ENCODE data around the gene SAMD7. TPM values are rescaled to one million over a fixed set of nuclear protein-coding genes. Genes with fewer than 3 reads are reported as not detected.

Gene SAMD7
- total RNA-seq, 2 experiments from 2014 or later, result 0.93 to 1.1 TPM

DNA sequence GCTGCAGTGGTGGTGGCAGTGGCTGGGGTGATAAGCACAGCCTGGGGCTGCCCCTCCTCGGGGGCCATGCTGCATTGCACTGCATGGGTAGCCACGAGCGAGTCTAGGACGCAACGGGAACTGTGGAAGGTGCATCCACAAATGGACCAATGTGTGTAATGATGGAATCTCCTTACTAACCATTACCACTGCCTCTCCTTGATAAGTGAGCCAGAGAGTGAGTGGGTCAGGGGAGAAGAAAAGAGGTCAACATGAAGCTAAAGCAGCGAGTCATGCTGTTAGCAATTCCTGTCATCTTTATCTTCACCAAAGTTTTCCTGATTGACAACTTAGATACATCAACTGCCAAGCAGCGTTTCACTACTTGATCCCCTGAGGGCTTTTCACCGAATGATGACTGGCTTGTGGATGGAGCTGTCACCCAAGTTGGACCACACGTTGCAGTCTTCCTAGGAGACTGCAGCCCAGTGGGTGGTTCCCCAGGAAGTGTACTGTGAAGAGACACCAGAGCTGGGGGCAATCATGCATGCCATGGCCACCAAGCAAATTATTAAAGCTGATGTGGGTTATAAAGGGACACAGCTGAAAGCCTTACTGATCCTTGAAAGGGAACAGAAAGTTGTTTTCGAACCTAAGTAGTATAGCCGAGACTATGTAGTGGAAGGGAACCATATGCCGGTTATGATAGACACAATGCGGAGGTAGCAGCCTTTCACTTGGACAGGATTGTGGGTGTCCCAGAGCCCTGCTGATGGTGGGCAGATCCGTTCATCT lies 20.6 kb downstream of the SAMD7 start:
- Histone ChIP-seq H3K4me1 (ENCODE audit: insufficient read depth, low read length, poor library complexity, severe bottlenecking) (peaks cover 81% of the 10 kb centered on the region), H3K9me3 (ENCODE audit: low read length) (no peaks in the 10 kb centered on the region), H3K9me2 (ENCODE audit: insufficient read depth, low read length) (no peaks in the 10 kb centered on the region), H3K4me3 (ENCODE audit: low read depth, low read length, poor library complexity, severe bottlenecking) (peak overlapping the region; percentile 56), H3K27ac (ENCODE audit: low read depth, low read length, poor library complexity, severe bottlenecking) (peak overlapping the region; percentile 86), H4K20me1 (ENCODE audit: insufficient read depth, low read length) (no peaks in the 10 kb centered on the region), H3K36me3 (ENCODE audit: insufficient read depth, low read length) (no peaks in the 10 kb centered on the region), H3K79me2 (ENCODE audit: insufficient read depth, low read depth, low read length) (peaks cover 4% of the 10 kb centered on the region; the same call in 1 of the 2 replicates), H3K4me2 (ENCODE audit: low read length) (peak overlapping the region; percentile 80), H2AFZ (ENCODE audit: low read length) (peak overlapping the region; percentile 39; the same call in 1 of the 2 replicates)
- ChIA-PET CTCF (ENCODE audit: unreplicated experiment) (interaction anchor here (0.6 to 1.3 kb wide), 7 partner anchors 9 to 89 kb away, joined by 3 to 6 read pairs (median 3); no protein-coding TSS in a partner anchor), POLR2A (interaction anchor here (0.5 to 24.3 kb wide), 17 partner anchors 12 to 270 kb away, joined by 3 to 559 read pairs (median 4); partner anchors contain the start of genes LRRC34, LRRIQ4 and SEC62)
- intact Hi-C loops (cut with micrococcal nuclease; ENCODE audit: unreplicated experiment), result loop anchor here (1.0 to 5.0 kb wide), 3 partner anchors 8 to 160 kb away; partner anchors contain the start of gene MYNN
- BruUV-seq (replicated peaks), result TSS peak; percentile 95
- no peak for TF ChIP-seq EZH2phosphoT487 (IDR thresholded peaks at IDR 0.05; ENCODE audit: borderline replicate concordance, low read depth, low read length)
- TF ChIP-seq, protein P1, sequence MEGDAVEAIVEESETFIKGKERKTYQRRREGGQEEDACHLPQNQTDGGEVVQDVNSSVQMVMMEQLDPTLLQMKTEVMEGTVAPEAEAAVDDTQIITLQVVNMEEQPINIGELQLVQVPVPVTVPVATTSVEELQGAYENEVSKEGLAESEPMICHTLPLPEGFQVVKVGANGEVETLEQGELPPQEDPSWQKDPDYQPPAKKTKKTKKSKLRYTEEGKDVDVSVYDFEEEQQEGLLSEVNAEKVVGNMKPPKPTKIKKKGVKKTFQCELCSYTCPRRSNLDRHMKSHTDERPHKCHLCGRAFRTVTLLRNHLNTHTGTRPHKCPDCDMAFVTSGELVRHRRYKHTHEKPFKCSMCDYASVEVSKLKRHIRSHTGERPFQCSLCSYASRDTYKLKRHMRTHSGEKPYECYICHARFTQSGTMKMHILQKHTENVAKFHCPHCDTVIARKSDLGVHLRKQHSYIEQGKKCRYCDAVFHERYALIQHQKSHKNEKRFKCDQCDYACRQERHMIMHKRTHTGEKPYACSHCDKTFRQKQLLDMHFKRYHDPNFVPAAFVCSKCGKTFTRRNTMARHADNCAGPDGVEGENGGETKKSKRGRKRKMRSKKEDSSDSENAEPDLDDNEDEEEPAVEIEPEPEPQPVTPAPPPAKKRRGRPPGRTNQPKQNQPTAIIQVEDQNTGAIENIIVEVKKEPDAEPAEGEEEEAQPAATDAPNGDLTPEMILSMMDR (conservative IDR thresholded peaks at IDR 0.05; ENCODE audit: low read length), result no peak
- DNase-seq (ENCODE audit: low spot score), result peak; percentile 94

DNA sequence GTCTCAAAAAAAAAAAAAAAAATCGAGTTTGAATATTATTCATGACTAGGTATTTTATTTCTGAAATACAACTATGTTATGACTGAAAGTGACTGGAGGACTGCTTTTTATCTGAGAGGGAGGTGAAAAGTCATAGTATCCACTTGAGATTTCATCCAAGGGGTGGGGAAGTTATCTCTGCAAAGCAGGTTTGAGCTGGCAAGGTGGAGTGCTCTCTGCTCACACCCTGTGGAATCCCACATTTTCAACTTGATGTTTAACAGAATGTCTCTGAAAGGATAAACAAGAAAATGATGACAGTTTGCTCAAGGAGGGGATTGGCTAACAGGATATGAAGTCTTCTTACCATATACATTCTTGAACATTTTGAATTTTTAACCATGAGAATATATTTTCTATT lies 27.9 kb downstream of the SAMD7 start:
- intact Hi-C loops (cut with micrococcal nuclease; ENCODE audit: unreplicated experiment), result no loop called here
- CTCF ChIA-PET (ENCODE audit: unreplicated experiment), result no interaction called here
- no TSS peak for BruUV-seq (replicated peaks)

More for the DNA sequence above, 27.9 kb downstream of the SAMD7 start:
- peak overlapping the region; percentile 99 for H3K27ac ChIP-seq (ENCODE audit: low read depth, low read length, poor library complexity, severe bottlenecking)
- peaks cover 9% of the 10 kb centered on the region; the same call in 1 of the 2 replicates for H3K79me2 ChIP-seq (ENCODE audit: insufficient read depth, low read depth, low read length)
- peak overlapping the region; percentile 75; the same call in 1 of the 2 replicates for H2AFZ ChIP-seq (ENCODE audit: low read length)
- H3K9me2 ChIP-seq (ENCODE audit: insufficient read depth, low read length), result no peaks in the 10 kb centered on the region
- H3K9me3 ChIP-seq (ENCODE audit: low read length), result no peaks in the 10 kb centered on the region
- H3K4me1 ChIP-seq (ENCODE audit: insufficient read depth, low read length, poor library complexity, severe bottlenecking), result peaks cover 88% of the 10 kb centered on the region
- no peaks in the 10 kb centered on the region for H3K36me3 ChIP-seq (ENCODE audit: insufficient read depth, low read length)
- TF ChIP-seq, protein P1 (conservative IDR thresholded peaks at IDR 0.05; ENCODE audit: low read length), result no peak
- peak overlapping the region; percentile 78 for H3K4me2 ChIP-seq (ENCODE audit: low read length)
- POLR2A ChIA-PET, result interaction anchor here (0.6 to 24.3 kb wide), 22 partner anchors 9 to 1500 kb away, joined by 3 to 559 read pairs (median 6); partner anchors contain the start of gene SEC62
- peak; percentile 41 for DNase-seq (ENCODE audit: low spot score)
- H4K20me1 ChIP-seq (ENCODE audit: insufficient read depth, low read length), result no peaks in the 10 kb centered on the region
- peak overlapping the region; percentile 51 for H3K4me3 ChIP-seq (ENCODE audit: low read depth, low read length, poor library complexity, severe bottlenecking)

Measured in OCI-LY7 (cell line).